T1000 (cell line): ENCODE results near the gene ENTPD6.

Source experiments
- DNase-seq: peaks from one replicate; lab custom pipeline; 2025; ENCODE audit warnings: mixed read lengths; lab: John Stamatoyannopoulos, UW

The ENTPD6 gene

GRCh38 chr20:25242231-25242630 is 46.7 kb downstream of the ENTPD6 start:
- no peak for DNase-seq

- DNase-seq: no peak
Measured at GRCh38 chr20:25243416-25243979, 48.0 kb downstream of the ENTPD6 start.

- no peak for DNase-seq
Measured at GRCh38 chr20:25244976-25245375, 49.5 kb downstream of the ENTPD6 start.

GRCh38 chr20:25245461-25245860 is 49.9 kb downstream of the ENTPD6 start:
- no peak for DNase-seq

- no peak for DNase-seq
Measured at GRCh38 chr20:25246182-25246999, 50.9 kb downstream of the ENTPD6 start.

GRCh38 chr20:25247000-25247517 is 51.5 kb downstream of the ENTPD6 start:
- DNase-seq: no peak

GRCh38 chr20:25247518-25247955 is 52.0 kb downstream of the ENTPD6 start:
- no peak for DNase-seq

GRCh38 chr20:25247956-25248785 is 52.7 kb downstream of the ENTPD6 start, which contains the start of gene PYGB:
Gene PYGB, plus strand, starts transcription at chr20:25248085. Its CDS starts 94 bp downstream, at chr20:25248179.
- peak; percentile 65 for DNase-seq

- DNase-seq: no peak
Measured at GRCh38 chr20:25248786-25249172, 53.3 kb downstream of the ENTPD6 start.

- DNase-seq: no peak
Measured at GRCh38 chr20:25249198-25249931, 53.9 kb downstream of the ENTPD6 start.

GRCh38 chr20:25250508-25250907 is 55.0 kb downstream of the ENTPD6 start:
- no peak for DNase-seq

- DNase-seq: no peak
Measured at GRCh38 chr20:25251019-25251418, 55.5 kb downstream of the ENTPD6 start.

GRCh38 chr20:25251558-25251957 is 56.0 kb downstream of the ENTPD6 start:
- DNase-seq: no peak

- no peak for DNase-seq
Measured at GRCh38 chr20:25252230-25252651, 56.7 kb downstream of the ENTPD6 start.

GRCh38 chr20:25252686-25253421 is 57.3 kb downstream of the ENTPD6 start:
- no peak for DNase-seq

- DNase-seq: no peak
Measured at GRCh38 chr20:25253606-25254275, 58.2 kb downstream of the ENTPD6 start.

GRCh38 chr20:25254571-25254970 is 59.1 kb downstream of the ENTPD6 start:
- DNase-seq: no peak

- DNase-seq: no peak
Measured at GRCh38 chr20:25254986-25255680, 59.6 kb downstream of the ENTPD6 start.

GRCh38 chr20:25256226-25256859 is 60.8 kb downstream of the ENTPD6 start:
- no peak for DNase-seq
